ENCODE results near the gene CES3.
A peak's percentile ranks its signal among the peaks of the same experiment; 100 is the strongest.

Gene CES3

GRCh38 chr16:67017810-67018488, 56.9 kb downstream of the CES3 start:
- TF ChIP-seq CTCF (IDR thresholded peaks at IDR 0.05; ENCODE audit: control insufficient read depth, insufficient read depth, low read depth, low read length, missing control alignments): peak; percentile 74
- DNase-seq (ENCODE audit: low read depth): peak; percentile 59
- H3K4me3 ChIP-seq (ENCODE audit: control insufficient read depth, low read depth, low read length): no peak overlapping the region

GRCh38 chr16:67019171-67019570, 58.1 kb downstream of the CES3 start:
- TF ChIP-seq CTCF (IDR thresholded peaks at IDR 0.05; ENCODE audit: control insufficient read depth, insufficient read depth, low read depth, low read length, missing control alignments): no peak
- H3K4me3 ChIP-seq (ENCODE audit: control insufficient read depth, low read depth, low read length): no peak overlapping the region
- DNase-seq (ENCODE audit: low read depth): no peak

GRCh38 chr16:67021321-67021720, 60.3 kb downstream of the CES3 start:
- no peak for DNase-seq (ENCODE audit: low read depth)
- H3K4me3 ChIP-seq (ENCODE audit: control insufficient read depth, low read depth, low read length): no peak overlapping the region
- no peak for TF ChIP-seq CTCF (IDR thresholded peaks at IDR 0.05; ENCODE audit: control insufficient read depth, insufficient read depth, low read depth, low read length, missing control alignments)

GRCh38 chr16:67022531-67023214, 61.6 kb downstream of the CES3 start:
- no peak for TF ChIP-seq CTCF (IDR thresholded peaks at IDR 0.05; ENCODE audit: control insufficient read depth, insufficient read depth, low read depth, low read length, missing control alignments)
- DNase-seq (ENCODE audit: low read depth): no peak
- no peak overlapping the region for H3K4me3 ChIP-seq (ENCODE audit: control insufficient read depth, low read depth, low read length)

- no peak overlapping the region for H3K4me3 ChIP-seq (ENCODE audit: control insufficient read depth, low read depth, low read length)
- no peak for TF ChIP-seq CTCF (IDR thresholded peaks at IDR 0.05; ENCODE audit: control insufficient read depth, insufficient read depth, low read depth, low read length, missing control alignments)
- DNase-seq (ENCODE audit: low read depth): no peak
Observed at GRCh38 chr16:67023689-67024088, 62.6 kb downstream of the CES3 start.
